ENCODE measurements around the gene PON2. TPM values are rescaled to one million over a fixed set of nuclear protein-coding genes. Genes with fewer than 3 reads are reported as not detected.

PON2 gene
- total RNA-seq, 1 experiment from 2014 or later: 141 TPM

DNA sequence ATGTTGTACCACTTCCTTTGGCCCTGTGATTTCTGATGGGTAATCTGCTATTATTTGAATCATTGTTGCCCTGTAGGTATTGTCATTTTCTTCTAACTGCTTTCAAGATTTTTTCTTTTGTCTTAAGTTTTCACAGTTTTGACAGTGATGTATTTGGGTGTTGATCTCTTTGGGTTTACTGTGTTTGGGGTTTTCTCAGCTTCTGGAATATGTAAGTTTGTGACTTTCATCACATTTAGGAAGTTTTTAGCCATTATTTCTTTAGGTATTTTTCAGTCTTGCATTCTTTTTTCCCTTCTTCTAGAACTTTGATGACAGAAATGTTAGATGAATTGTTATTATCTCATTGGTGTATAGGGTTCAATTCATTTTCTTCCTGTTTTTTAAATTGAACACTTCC lies 23.1 kb upstream of the PON2 start:
- intact Hi-C loops (cut with micrococcal nuclease; ENCODE audit: unreplicated experiment): no loop called here
- H3K27ac Mint-ChIP-seq (ENCODE audit: unreplicated experiment): no peak overlapping the region
- Histone ChIP-seq H3K4me3 (ENCODE audit: low read depth, low read length) (no peak overlapping the region), H3K9me3 (peaks cover 10% of the 10 kb centered on the region; the same call in 1 of the 2 replicates), H3K4me1 (no peaks in the 10 kb centered on the region), H3K36me3 (ENCODE audit: control insufficient read depth, insufficient read depth, low read length) (no peaks in the 10 kb centered on the region), H3K27me3 (replicated peaks; ENCODE audit: control insufficient read depth, insufficient read depth, low read length) (no peaks in the 10 kb centered on the region)
- TF ChIP-seq, protein P1, sequence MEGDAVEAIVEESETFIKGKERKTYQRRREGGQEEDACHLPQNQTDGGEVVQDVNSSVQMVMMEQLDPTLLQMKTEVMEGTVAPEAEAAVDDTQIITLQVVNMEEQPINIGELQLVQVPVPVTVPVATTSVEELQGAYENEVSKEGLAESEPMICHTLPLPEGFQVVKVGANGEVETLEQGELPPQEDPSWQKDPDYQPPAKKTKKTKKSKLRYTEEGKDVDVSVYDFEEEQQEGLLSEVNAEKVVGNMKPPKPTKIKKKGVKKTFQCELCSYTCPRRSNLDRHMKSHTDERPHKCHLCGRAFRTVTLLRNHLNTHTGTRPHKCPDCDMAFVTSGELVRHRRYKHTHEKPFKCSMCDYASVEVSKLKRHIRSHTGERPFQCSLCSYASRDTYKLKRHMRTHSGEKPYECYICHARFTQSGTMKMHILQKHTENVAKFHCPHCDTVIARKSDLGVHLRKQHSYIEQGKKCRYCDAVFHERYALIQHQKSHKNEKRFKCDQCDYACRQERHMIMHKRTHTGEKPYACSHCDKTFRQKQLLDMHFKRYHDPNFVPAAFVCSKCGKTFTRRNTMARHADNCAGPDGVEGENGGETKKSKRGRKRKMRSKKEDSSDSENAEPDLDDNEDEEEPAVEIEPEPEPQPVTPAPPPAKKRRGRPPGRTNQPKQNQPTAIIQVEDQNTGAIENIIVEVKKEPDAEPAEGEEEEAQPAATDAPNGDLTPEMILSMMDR (IDR thresholded peaks at IDR 0.05; ENCODE audit: insufficient read depth in 1 of 2, low read depth in 1 of 2, low read length in 1 of 2, severe bottlenecking in 1 of 2, unreplicated experiment in 1 of 2): no peak
- BruUV-seq (replicated peaks): no TSS peak
- CTCF ChIA-PET: no interaction called here
- no peaks in the 10 kb centered on the region for H3K4me1 Mint-ChIP-seq (ENCODE audit: low read depth, unreplicated experiment)
- POLR2A ChIA-PET: no interaction called here
- H3K36me3 Mint-ChIP-seq (ENCODE audit: insufficient read depth, unreplicated experiment): no peaks in the 10 kb centered on the region
- peaks cover 23% of the 10 kb centered on the region for H3K9me3 Mint-ChIP-seq (ENCODE audit: unreplicated experiment)
- H3K27me3 Mint-ChIP-seq (ENCODE audit: insufficient read depth, unreplicated experiment): no peaks in the 10 kb centered on the region
- no peak for DNase-seq
- no peak overlapping the region for H3K4me3 Mint-ChIP-seq (ENCODE audit: unreplicated experiment)

DNA sequence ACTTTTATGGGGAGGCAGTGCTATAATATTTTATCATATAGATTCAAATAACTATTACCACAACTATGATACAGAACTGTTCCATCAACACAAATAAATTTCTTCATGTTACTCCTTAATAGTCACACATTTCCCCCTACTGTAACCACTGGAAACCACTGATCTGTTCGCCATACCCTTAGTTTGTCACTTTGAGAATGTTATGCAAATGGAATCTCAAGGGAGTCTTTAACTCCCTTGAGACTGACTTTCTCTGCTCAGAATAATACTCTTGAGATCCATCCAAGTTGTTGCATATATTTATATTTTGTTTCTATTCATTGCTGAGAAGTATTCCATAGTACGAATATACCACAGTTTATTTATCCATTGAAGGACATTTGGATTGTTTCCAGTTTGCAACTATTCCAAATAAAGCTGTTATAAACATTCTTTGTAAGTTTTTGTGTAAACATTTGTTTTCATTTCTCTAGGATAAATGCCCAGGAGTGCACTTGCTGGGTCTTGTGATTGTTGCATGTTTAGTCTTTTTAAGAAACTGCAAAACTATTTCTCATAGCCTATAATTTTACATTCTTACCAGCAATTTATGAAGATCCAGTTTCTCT lies 19.7 kb upstream of the PON2 start:
- H3K27ac Mint-ChIP-seq (ENCODE audit: unreplicated experiment): no peak overlapping the region

DNA sequence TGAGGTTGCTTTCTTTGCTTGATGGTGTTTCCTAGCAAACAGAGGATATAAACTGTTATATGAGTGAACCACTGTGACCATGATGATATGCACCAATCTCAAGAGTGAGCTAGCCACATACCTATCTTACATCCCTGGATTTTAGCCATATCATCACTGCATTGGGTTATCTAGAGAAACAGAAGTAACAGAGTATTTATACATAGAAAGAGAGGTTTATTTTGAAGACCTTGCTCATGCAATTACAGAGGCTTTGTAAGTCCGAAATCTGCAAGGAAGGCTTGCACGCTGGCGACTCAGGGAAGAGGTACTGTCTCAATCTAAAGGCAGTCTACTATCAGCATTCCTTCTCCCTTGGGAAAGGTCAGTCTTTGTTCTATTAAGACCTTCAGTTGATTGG lies 11.8 kb upstream of the PON2 start:
- H3K9me3 Mint-ChIP-seq (ENCODE audit: unreplicated experiment): no peaks in the 10 kb centered on the region
- Histone ChIP-seq H3K9me3 (no peaks in the 10 kb centered on the region), H3K4me1 (peaks cover 23% of the 10 kb centered on the region), H3K4me3 (ENCODE audit: low read depth, low read length) (no peak overlapping the region), H3K27me3 (replicated peaks; ENCODE audit: control insufficient read depth, insufficient read depth, low read length) (no peaks in the 10 kb centered on the region), H3K36me3 (ENCODE audit: control insufficient read depth, insufficient read depth, low read length) (no peaks in the 10 kb centered on the region)
- H3K4me1 Mint-ChIP-seq (ENCODE audit: low read depth, unreplicated experiment): peaks cover 8% of the 10 kb centered on the region
- no peak overlapping the region for H3K4me3 Mint-ChIP-seq (ENCODE audit: unreplicated experiment)
- POLR2A ChIA-PET: no interaction called here
- H3K36me3 Mint-ChIP-seq (ENCODE audit: insufficient read depth, unreplicated experiment): no peaks in the 10 kb centered on the region
- CTCF ChIA-PET: interaction anchor here (1.2 kb wide), 1 partner anchor 9 kb away, joined by 3 read pairs; no protein-coding TSS in a partner anchor
- BruUV-seq (replicated peaks): no TSS peak
- intact Hi-C loops (cut with micrococcal nuclease; ENCODE audit: unreplicated experiment): no loop called here
- no peak for DNase-seq
- TF ChIP-seq, protein P1 (IDR thresholded peaks at IDR 0.05; ENCODE audit: insufficient read depth in 1 of 2, low read depth in 1 of 2, low read length in 1 of 2, severe bottlenecking in 1 of 2, unreplicated experiment in 1 of 2): no peak
- no peak overlapping the region for H3K27ac Mint-ChIP-seq (ENCODE audit: unreplicated experiment)
- no peaks in the 10 kb centered on the region for H3K27me3 Mint-ChIP-seq (ENCODE audit: insufficient read depth, unreplicated experiment)

More for the DNA sequence above, 19.7 kb upstream of the PON2 start:
- Histone ChIP-seq H3K4me3 (ENCODE audit: low read depth, low read length) (no peak overlapping the region), H3K4me1 (no peaks in the 10 kb centered on the region), H3K9me3 (0 out of 2 replicates have a peak, but pooled peaks cover 3% of the 10 kb centered on the region), H3K27me3 (replicated peaks; ENCODE audit: control insufficient read depth, insufficient read depth, low read length) (no peaks in the 10 kb centered on the region), H3K36me3 (ENCODE audit: control insufficient read depth, insufficient read depth, low read length) (no peaks in the 10 kb centered on the region)
- no peak for DNase-seq
- POLR2A ChIA-PET: no interaction called here
- intact Hi-C loops (cut with micrococcal nuclease; ENCODE audit: unreplicated experiment): no loop called here
- no TSS peak for BruUV-seq (replicated peaks)
- Mint-ChIP-seq H3K36me3 (ENCODE audit: insufficient read depth, unreplicated experiment) (no peaks in the 10 kb centered on the region), H3K9me3 (ENCODE audit: unreplicated experiment) (peaks cover 10% of the 10 kb centered on the region), H3K4me1 (ENCODE audit: low read depth, unreplicated experiment) (no peaks in the 10 kb centered on the region), H3K4me3 (ENCODE audit: unreplicated experiment) (no peak overlapping the region), H3K27me3 (ENCODE audit: insufficient read depth, unreplicated experiment) (no peaks in the 10 kb centered on the region)
- TF ChIP-seq, protein P1 (IDR thresholded peaks at IDR 0.05; ENCODE audit: insufficient read depth in 1 of 2, low read depth in 1 of 2, low read length in 1 of 2, severe bottlenecking in 1 of 2, unreplicated experiment in 1 of 2): no peak
- CTCF ChIA-PET: no interaction called here
